ENCODE results near the gene GALR3. TPM values are rescaled to one million over a fixed set of nuclear protein-coding genes. Genes with fewer than 3 reads are reported as not detected.

Gene GALR3
- total RNA-seq, 6 experiments from 2014 or later = 0.29 to 0.83 TPM; not detected in 4

DNA sequence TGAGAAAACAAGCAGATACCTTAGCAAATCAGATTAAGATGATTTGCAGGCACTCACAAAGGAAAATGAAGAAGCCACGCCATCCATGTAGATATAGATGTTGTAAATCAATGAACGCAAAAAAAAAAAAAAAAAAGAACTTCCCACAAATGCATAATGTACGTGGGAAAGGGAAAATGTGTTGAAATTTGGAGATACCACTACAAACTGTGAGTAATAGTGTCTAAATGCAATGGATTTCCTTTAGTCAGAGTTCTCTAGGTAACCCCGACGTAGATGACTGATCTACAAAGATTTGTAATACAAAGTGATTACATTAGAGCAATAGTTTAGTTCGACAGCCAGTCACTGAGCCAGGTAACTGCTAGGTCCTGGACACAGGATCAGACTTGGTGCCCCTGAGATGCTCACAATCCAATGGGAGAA lies 21.7 kb downstream of the GALR3 start:
- DNase-seq (no peak), ATAC-seq (no peak)
- Histone ChIP-seq H3K36me3 (peaks cover 0 to 2% (median under 1%) of the 10 kb centered on the region in 4 donors), H3K4me1 (peaks cover 0 to 20% (median 5%) of the 10 kb centered on the region in 4 donors), H3K4me3 (peak overlapping the region; percentile 84 to 94 (median 86)), H3K27me3 (no peaks in the 10 kb centered on the region), H3K9me3 (no peaks in the 10 kb centered on the region), H3K27ac (peak overlapping the region in 2 of 3 donors; percentile 32 to 64)
- intact Hi-C loops (cut with DNase I) = no loop called here
- WGBS (ENCODE audit: insufficient coverage, low coverage, low lambda C conversion rate, missing lambda C conversion rate) = 77% methylated on average over 5 of the region's 6 CpGs
- no peak for TF ChIP-seq POLR2A (IDR thresholded peaks at IDR 0.05)
- TF ChIP-seq, protein P1, sequence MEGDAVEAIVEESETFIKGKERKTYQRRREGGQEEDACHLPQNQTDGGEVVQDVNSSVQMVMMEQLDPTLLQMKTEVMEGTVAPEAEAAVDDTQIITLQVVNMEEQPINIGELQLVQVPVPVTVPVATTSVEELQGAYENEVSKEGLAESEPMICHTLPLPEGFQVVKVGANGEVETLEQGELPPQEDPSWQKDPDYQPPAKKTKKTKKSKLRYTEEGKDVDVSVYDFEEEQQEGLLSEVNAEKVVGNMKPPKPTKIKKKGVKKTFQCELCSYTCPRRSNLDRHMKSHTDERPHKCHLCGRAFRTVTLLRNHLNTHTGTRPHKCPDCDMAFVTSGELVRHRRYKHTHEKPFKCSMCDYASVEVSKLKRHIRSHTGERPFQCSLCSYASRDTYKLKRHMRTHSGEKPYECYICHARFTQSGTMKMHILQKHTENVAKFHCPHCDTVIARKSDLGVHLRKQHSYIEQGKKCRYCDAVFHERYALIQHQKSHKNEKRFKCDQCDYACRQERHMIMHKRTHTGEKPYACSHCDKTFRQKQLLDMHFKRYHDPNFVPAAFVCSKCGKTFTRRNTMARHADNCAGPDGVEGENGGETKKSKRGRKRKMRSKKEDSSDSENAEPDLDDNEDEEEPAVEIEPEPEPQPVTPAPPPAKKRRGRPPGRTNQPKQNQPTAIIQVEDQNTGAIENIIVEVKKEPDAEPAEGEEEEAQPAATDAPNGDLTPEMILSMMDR (IDR thresholded peaks at IDR 0.05) = no peak

DNA sequence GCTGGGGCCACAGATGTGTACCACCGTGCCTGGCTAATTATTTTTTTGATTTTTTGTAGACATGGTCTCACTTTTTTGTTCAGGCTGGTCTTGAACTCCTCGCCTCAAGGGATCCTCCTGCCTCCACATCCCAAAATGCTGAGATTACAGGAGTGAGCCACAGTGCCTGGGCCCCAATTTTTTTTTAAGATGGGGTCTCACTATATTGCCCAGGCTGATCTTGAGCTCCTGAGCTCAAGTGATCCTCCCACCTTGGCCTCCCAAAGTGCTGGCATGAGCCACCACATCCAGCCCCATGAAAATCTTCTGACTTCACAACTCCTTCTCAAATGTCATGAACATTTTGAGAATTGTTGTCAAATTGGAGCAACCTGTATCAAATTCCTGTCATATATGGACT lies 23.3 kb downstream of the GALR3 start:
- H3K4me3 ChIP-seq = no peak overlapping the region
- no peak overlapping the region for H3K27ac ChIP-seq
- 100% methylated on average over 2 of the region's 2 CpGs for WGBS (ENCODE audit: insufficient coverage, low coverage, low lambda C conversion rate, missing lambda C conversion rate)
- TF ChIP-seq, protein P1 (IDR thresholded peaks at IDR 0.05) = no peak
- TF ChIP-seq POLR2A (IDR thresholded peaks at IDR 0.05) = no peak
- intact Hi-C loops (cut with DNase I) = no loop called here
- peaks cover 0 to 28% (median 8%) of the 10 kb centered on the region in 4 donors for H3K4me1 ChIP-seq
- H3K9me3 ChIP-seq = no peaks in the 10 kb centered on the region
- ATAC-seq = no peak
- no peaks in the 10 kb centered on the region for H3K27me3 ChIP-seq
- peaks cover 0 to 6% (median 0%) of the 10 kb centered on the region in 4 donors for H3K36me3 ChIP-seq
- no peak for DNase-seq

DNA sequence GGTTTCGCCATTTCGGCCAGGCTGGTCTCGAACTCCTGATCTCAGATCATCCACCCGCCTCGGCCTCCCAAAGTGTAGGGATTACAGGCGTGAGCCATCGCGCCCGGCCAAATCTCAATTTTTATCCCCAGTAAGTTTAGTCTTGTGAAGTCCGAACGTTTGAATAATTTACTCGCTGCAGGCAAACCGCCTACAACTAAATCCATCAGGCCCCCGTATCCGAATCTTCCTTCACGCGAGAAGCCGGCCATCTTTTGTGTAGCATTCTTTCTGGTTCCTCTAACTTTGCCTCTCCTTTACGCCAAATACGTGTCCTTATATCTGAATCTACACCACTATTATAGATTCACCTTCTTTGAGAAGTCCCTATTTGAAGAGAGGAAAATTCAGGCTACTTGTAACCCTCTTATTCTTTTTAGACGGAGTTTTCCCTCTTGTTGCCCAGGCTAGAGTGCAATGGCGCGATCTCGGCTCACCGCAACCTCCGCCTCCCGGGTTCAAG lies 25.5 kb downstream of the GALR3 start:
- ATAC-seq (no peak), DNase-seq (no peak)
- H3K36me3 ChIP-seq = peaks cover 0 to 26% (median 9%) of the 10 kb centered on the region in 4 donors
- no peaks in the 10 kb centered on the region for H3K9me3 ChIP-seq
- intact Hi-C loops (cut with DNase I) = no loop called here
- no peak for TF ChIP-seq POLR2A (IDR thresholded peaks at IDR 0.05)
- TF ChIP-seq, protein P1 (IDR thresholded peaks at IDR 0.05) = no peak
- peaks cover 0 to 23% (median 3%) of the 10 kb centered on the region in 4 donors for H3K4me1 ChIP-seq
- H3K27ac ChIP-seq = peak overlapping the region; percentile 66 to 88 (median 81)
- peak overlapping the region; percentile 81 to 88 (median 84) for H3K4me3 ChIP-seq
- 29% methylated on average over 22 of the region's 27 CpGs for WGBS (ENCODE audit: insufficient coverage, low coverage, low lambda C conversion rate, missing lambda C conversion rate)
- no peaks in the 10 kb centered on the region for H3K27me3 ChIP-seq

DNA sequence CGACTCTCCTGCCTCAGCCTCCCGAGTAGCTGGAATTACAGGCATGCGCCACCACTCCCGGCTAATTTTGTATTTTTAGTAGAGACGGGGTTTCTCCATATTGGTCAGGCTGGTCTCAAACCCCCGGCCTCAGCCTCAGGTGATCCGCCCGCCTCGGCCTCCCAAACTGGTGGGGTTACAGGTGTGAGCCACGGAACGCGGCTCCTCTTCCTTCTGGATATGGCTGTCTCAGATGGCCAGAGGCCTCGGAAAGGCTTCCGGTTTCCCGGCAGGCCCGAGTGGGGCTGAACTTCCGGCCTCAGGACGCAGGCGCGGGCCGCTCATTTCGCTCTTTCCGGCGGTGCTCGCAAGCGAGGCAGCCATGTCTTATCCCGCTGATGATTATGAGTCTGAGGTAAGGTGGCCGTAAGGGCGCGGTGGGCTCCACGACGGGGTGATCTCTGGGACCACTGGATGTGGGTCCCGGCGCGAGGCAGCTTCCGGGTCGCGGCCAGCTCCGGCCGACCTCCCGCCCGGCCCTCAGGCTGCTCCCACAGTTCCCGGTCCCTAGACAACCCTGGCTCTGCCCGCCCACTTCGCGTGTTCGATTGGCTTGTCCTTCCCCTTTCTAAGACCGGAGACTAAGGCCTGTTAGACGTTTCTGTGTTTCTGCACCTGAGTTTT lies 26.0 kb downstream of the GALR3 start, which contains the start of gene EIF3L:
EIF3L (plus strand) TSS at position 331 of the 663 bp plus-strand sequence; CDS start at position 362, 31 bp downstream.
- Histone ChIP-seq H3K36me3 (peaks cover 0 to 26% (median 9%) of the 10 kb centered on the region in 4 donors), H3K27ac (peak within 1 kb of the TSS; percentile 66 to 88 (median 81)), H3K4me1 (peaks cover 0 to 28% (median 5%) of the 10 kb centered on the region in 4 donors), H3K9me3 (no peaks in the 10 kb centered on the region), H3K4me3 (peak within 1 kb of the TSS; percentile 81 to 88 (median 84)), H3K27me3 (no peaks in the 10 kb centered on the region)
- WGBS (ENCODE audit: insufficient coverage, low coverage, low lambda C conversion rate, missing lambda C conversion rate) = under 1% methylated on average over 16 of the region's 49 CpGs
- ATAC-seq = peak; percentile 87 to 89 (median 88)
- intact Hi-C loops (cut with DNase I) = no loop called here
- peak; percentile 90 for TF ChIP-seq POLR2A (IDR thresholded peaks at IDR 0.05)
- TF ChIP-seq, protein P1 (IDR thresholded peaks at IDR 0.05) = no peak
- peak; percentile 92 to 95 (median 94) for DNase-seq

All from right lobe of liver (tissue), 6 donors.